GM18873 (cell line): Measurements from ENCODE around the gene TPD52L1.

ENCODE experiments used
- ATAC-seq: cut with Tn5 transposase; IDR thresholded peaks from one replicate; pipeline ENCODE4 v1.9.1; 2021; ENCODE audit warnings: mild to moderate bottlenecking, moderate library complexity, moderate number of reproducible peaks; ENCODE audit not compliant: unreplicated experiment, low FRiP score

Gene TPD52L1

GRCh38 chr6:125299257-125299656, 145.7 kb downstream of the TPD52L1 start:
- ATAC-seq, result no peak

GRCh38 chr6:125300992-125301434, 147.4 kb downstream of the TPD52L1 start:
- ATAC-seq, result no peak

- ATAC-seq, result peak; percentile 77
Measured at GRCh38 chr6:125301435-125302391, 148.1 kb downstream of the TPD52L1 start, which contains the start of gene HDDC2. TSS of gene HDDC2 (minus strand) at chr6:125301967. CDS start at chr6:125301932, 35 bp downstream.

- ATAC-seq, result no peak
Measured at GRCh38 chr6:125302840-125303511, 149.4 kb downstream of the TPD52L1 start.

- no peak for ATAC-seq
Measured at GRCh38 chr6:125303512-125303854, 149.9 kb downstream of the TPD52L1 start.

- ATAC-seq, result no peak
Measured at GRCh38 chr6:125304970-125305660, 151.5 kb downstream of the TPD52L1 start.

- ATAC-seq, result no peak
Measured at GRCh38 chr6:125306756-125307149, 153.2 kb downstream of the TPD52L1 start.

- no peak for ATAC-seq
Measured at GRCh38 chr6:125307150-125307838, 153.7 kb downstream of the TPD52L1 start.

- no peak for ATAC-seq
Measured at GRCh38 chr6:125307964-125308615, 154.5 kb downstream of the TPD52L1 start.

- ATAC-seq, result peak; percentile 76
Measured at GRCh38 chr6:125310994-125311649, 157.5 kb downstream of the TPD52L1 start.

GRCh38 chr6:125312478-125312877, 158.9 kb downstream of the TPD52L1 start:
- ATAC-seq, result no peak

- ATAC-seq, result no peak
Measured at GRCh38 chr6:125312950-125313349, 159.4 kb downstream of the TPD52L1 start.
